Stomach (tissue), 9 donors: ENCODE measurements around the gene MBNL2. TPM values are rescaled to one million over a fixed set of nuclear protein-coding genes. Genes with fewer than 3 reads are reported as not detected.
A peak's percentile ranks its signal among the peaks of the same experiment; 100 is the strongest.

ENCODE experiments used
- DNase-seq, 2 donors: peaks; one replicate each; pipeline versions ENCODE4 v3.0.0 to v3.0.0-alpha.2; 2013 to 2019
- H3K27ac ChIP-seq, 5 donors: fragments of 200-600 bp in 4 of 5; sonication (generic) in 4 of 5; one replicate each; pipeline ENCODE4 v1.5.1; 2013 to 2019; ENCODE audit warnings: mild to moderate bottlenecking in 1 of 5, moderate library complexity in 1 of 5
- H3K27me3 ChIP-seq, 3 donors: fragments of 200-600 bp; sonication (generic); one replicate each; pipeline ENCODE4 v1.5.1; 2017 to 2019; ENCODE audit warnings: mixed run types in 1 of 3
- H3K36me3 ChIP-seq, 4 donors: fragments of 200-600 bp; sonication (generic); 1 replicate in 3 of 4; 2 replicates in 1 of 4; pipeline ENCODE4 v1.5.1; 2016 to 2019
- H3K4me1 ChIP-seq, 4 donors: fragments of 200-600 bp; sonication (generic); one replicate each; pipeline ENCODE4 v1.5.1; 2016 to 2019
- H3K4me3 ChIP-seq, 4 donors: fragments of 200-600 bp; sonication (generic) in 3 of 4; one replicate each; pipeline ENCODE4 v1.5.1; 2016 to 2019; ENCODE audit warnings: mild to moderate bottlenecking in 1 of 4
- H3K9me3 ChIP-seq, 4 donors: fragments of 200-600 bp; sonication (generic); one replicate each; pipeline ENCODE4 v1.5.1; 2016 to 2019
- CTCF ChIP-seq, 7 experiments: fragments of 450-650 bp in 4 of 7; fragments of 200-600 bp in 3 of 7; sonication (generic) in 3 of 7; IDR thresholded peaks; one replicate each; pipeline ENCODE4 v1.5.1; 2016 to 2019; ENCODE audit warnings: antibody characterized with exemption in 7 of 7, control low read depth in 2 of 7, mild to moderate bottlenecking in 1 of 7
- EP300 ChIP-seq: sonication (generic); formaldehyde crosslinking; IDR thresholded peaks from one replicate; pipeline ENCODE4 v1.6.1; 2017; ENCODE audit warnings: antibody characterized with exemption
- POLR2A ChIP-seq, 4 donors: fragments of 450-650 bp; IDR thresholded peaks; one replicate each; pipeline ENCODE4 v1.6.1; 2016; ENCODE audit warnings: antibody characterized with exemption in 4 of 4, control low read depth in 2 of 4, mild to moderate bottlenecking in 1 of 4, moderate library complexity in 1 of 4
- POLR2AphosphoS5 ChIP-seq, 3 donors: sonication (generic); formaldehyde crosslinking; IDR thresholded peaks; one replicate each; pipeline ENCODE4 v1.6.1; 2016; ENCODE audit warnings: antibody characterized with exemption in 3 of 3
- WGBS, 5 donors: extraction: QIAGEN DNeasy Blood & Tissue Kit in 3 of 5; methylation state at CpG; one replicate each; pipeline versions ENCODE4 v1.1.5 to v1.1.7; 2013 to 2018; 5-methylcytosine and 5-hydroxymethylcytosine counted together
- intact Hi-C: fragments of 100-400 bp; cut with DNase I; formaldehyde crosslinking; loops from one replicate; pipeline ENCODE4 v1.15.1; 2023; ENCODE audit warnings: low total_unique reads
- polyA plus RNA-seq, 3 donors: library from polyadenylated mRNA; stranded (reverse); fragments of 200-250 nt; gene quantifications; one replicate each; pipeline ENCODE4 v1.2.3, GENCODE V29; 2013
- total RNA-seq, 5 donors: library from RNA; depleted of rRNA; stranded (reverse); fragments of >200 nt; gene quantifications; one replicate each; pipeline versions ENCODE4 v1.1.0 to v1.2.3, GENCODE V29; 2014 to 2016
- donor health status: healthy with polysubstance abuse.
- donor health status: Bipolar disorder and iron deficiency.
- donor health status: healthy.

Gene MBNL2
- total and polyA plus RNA-seq, 8 donors = 8.3 to 74.5 (median 25.6) TPM

DNA sequence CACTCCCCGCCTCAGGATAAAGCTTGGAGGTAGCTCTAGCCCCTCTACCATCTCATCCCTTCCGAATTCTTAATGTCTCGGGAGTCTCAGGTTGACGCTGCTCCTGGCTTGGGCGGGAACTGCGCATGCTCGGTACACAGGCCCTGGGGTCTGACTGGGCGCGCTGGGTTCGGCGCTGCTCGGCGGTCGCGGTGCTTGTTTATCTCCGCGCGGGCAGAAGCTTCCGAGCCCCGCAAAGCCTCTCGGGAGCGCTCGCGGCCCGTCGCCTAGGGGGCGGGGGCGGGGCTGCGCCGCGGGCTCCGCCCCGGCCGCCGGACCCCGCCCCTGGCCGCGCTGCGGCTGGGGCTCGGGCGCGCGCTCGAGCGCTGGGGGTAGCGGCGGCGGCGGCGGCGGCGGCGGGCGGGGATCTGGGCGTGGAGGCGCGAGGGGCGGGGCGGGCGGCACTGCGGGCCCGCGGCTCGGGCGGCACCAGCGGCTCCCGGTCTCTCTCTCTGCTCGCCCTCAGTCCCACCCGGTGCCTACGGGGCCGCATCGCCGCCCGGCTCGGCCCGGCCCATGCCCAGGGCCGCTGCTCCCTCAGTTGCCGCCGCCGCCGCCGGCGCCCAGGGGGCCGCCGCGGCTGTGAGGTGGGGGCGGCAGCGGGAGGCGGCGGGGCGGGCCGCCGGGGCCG, 211.7 kb downstream of the MBNL2 start, which contains the start of gene RAP2A:
TSS of gene RAP2A (plus strand) at position 443 of the 670 bp plus-strand sequence. CDS start 302 bp downstream, outside the sequence.
- H3K27me3 ChIP-seq = no peaks in the 10 kb centered on the region

DNA sequence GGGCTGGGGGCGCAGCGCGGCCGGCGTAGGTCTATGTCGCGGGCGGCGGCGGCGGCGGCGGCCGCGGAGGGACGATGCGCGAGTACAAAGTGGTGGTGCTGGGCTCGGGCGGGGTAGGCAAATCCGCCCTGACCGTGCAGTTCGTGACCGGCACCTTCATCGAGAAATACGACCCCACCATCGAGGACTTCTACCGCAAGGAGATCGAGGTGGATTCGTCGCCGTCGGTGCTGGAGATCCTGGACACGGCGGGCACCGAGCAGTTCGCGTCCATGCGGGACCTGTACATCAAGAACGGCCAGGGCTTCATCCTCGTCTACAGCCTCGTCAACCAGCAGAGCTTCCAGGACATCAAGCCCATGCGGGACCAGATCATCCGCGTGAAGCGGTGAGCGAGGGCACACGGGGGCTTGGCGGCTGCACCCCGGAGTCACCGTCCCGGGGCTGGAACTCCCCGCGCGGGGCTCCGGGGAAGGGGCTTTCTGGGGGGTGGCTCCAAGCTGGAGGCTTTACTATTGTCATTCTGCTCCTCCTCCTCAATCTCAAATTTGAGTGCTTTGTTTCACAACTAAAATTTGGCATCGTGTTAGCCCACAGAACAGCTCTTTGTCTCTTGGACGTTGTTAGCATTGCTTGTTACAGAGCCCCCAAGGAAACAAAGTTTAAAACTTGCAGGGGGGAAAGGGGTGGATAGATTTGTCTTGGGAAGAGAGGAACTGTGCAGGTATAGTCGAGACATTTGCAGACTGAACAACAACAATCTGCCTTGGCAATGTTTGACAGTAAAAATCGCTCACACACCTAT, 212.5 kb downstream of the MBNL2 start:
- Histone ChIP-seq H3K27ac (peak overlapping the region; percentile 71 to 100 (median 96)), H3K36me3 (no peaks in the 10 kb centered on the region), H3K4me3 (peak overlapping the region; percentile 67 to 80 (median 76)), H3K4me1 (peaks cover 0 to 56% (median 30%) of the 10 kb centered on the region in 4 donors), H3K27me3 (no peaks in the 10 kb centered on the region), H3K9me3 (no peaks in the 10 kb centered on the region)
- WGBS, 5 donors = 0 to 1% (median 0%) methylated on average over 15 to 60 of the region's 60 CpGs
- peak; percentile 37 to 79 for DNase-seq
- intact Hi-C loops = no loop called here
- TF ChIP-seq EP300 = no peak
- no peak for TF ChIP-seq POLR2AphosphoS5 (IDR thresholded peaks at IDR 0.05)
- TF ChIP-seq POLR2A (IDR thresholded peaks at IDR 0.05) = no peak
- no peak for TF ChIP-seq CTCF (IDR thresholded peaks at IDR 0.05)

More for the DNA sequence above, 211.7 kb downstream of the MBNL2 start, which contains the start of gene RAP2A:
- peak within 1 kb of the TSS; percentile 96 to 100 (median 99) for H3K27ac ChIP-seq
- H3K4me3 ChIP-seq = peak within 1 kb of the TSS; percentile 67 to 80 (median 76)
- TF ChIP-seq EP300 (no peak), POLR2A (IDR thresholded peaks at IDR 0.05) (peak in 1 of 4 donors; percentile 35), POLR2AphosphoS5 (IDR thresholded peaks at IDR 0.05) (peak; percentile 66 to 87 (median 82))
- H3K9me3 ChIP-seq = no peaks in the 10 kb centered on the region
- intact Hi-C loops = no loop called here
- peaks cover 0 to 48% (median 27%) of the 10 kb centered on the region in 4 donors for H3K4me1 ChIP-seq
- no peaks in the 10 kb centered on the region for H3K36me3 ChIP-seq
- 0 to 2% (median 0%) methylated on average over 2 to 94 of the region's 94 CpGs for WGBS, 5 donors
- peak; percentile 90 to 98 for DNase-seq

DNA sequence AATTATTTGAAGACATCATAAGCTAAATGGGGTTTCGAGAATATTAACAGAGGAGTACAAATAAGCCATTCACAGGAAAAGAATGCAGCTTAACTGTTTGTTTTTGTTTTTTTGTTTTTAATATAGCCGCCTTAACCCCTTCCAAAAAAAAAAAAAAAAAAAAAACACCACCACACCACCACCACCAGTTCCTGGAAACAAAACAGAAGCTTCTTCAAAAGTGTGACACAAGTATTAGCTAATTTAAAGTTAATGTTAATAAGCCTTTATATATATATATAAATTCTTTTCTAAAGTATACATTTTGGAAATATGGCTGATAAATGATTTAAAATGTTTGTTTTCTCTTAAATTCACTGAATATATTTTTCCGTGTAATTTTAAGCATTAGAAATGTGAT, 213.2 kb downstream of the MBNL2 start:
- Histone ChIP-seq H3K36me3 (no peaks in the 10 kb centered on the region), H3K9me3 (no peaks in the 10 kb centered on the region), H3K27ac (peak overlapping the region in 1 of 5 donors; percentile 96), H3K27me3 (no peaks in the 10 kb centered on the region), H3K4me3 (peak overlapping the region; percentile 67 to 80 (median 76)), H3K4me1 (peaks cover 0 to 52% (median 30%) of the 10 kb centered on the region in 4 donors)
- DNase-seq = no peak
- TF ChIP-seq CTCF (IDR thresholded peaks at IDR 0.05) (no peak), POLR2A (IDR thresholded peaks at IDR 0.05) (no peak)
- 23 to 38% (median 34%) methylated on average over 3 of the region's 3 CpGs for WGBS, 5 donors
- intact Hi-C loops = no loop called here

- Histone ChIP-seq H3K4me3 (peak overlapping the region; percentile 25 to 80 (median 70)), H3K9me3 (no peaks in the 10 kb centered on the region), H3K27me3 (no peaks in the 10 kb centered on the region), H3K27ac (no peak overlapping the region), H3K36me3 (no peaks in the 10 kb centered on the region), H3K4me1 (peaks cover 0 to 51% (median 30%) of the 10 kb centered on the region in 4 donors)
- DNase-seq = no peak
- WGBS, 5 donors = 29 to 53% (median 45%) methylated on average over 5 of the region's 5 CpGs
- TF ChIP-seq EP300 (no peak), POLR2AphosphoS5 (IDR thresholded peaks at IDR 0.05) (no peak), CTCF (IDR thresholded peaks at IDR 0.05) (no peak), POLR2A (IDR thresholded peaks at IDR 0.05) (no peak)
- intact Hi-C loops = no loop called here
These were observed 213.7 kb downstream of the MBNL2 start for GRCh38 chr13:97435794-97436193.
